Activated naive CD8-positive, alpha-beta T cell treated with anti-CD3 and anti-CD28 coated beads for 36 hours (primary cell): ENCODE measurements around the gene TIGAR. TPM values are rescaled to one million over a fixed set of nuclear protein-coding genes. Genes with fewer than 3 reads are reported as not detected.

Experiments
- DNase-seq: peaks from one replicate; pipeline ENCODE4 v3.0.0; 2021
- H3K27ac Mint-ChIP-seq: one replicate; pipeline ENCODE4 v1.8.0; 2022; ENCODE audit warnings: mild to moderate bottlenecking, moderate library complexity, mixed read lengths
- H3K27me3 Mint-ChIP-seq: one replicate; pipeline ENCODE4 v1.8.0; 2022; ENCODE audit warnings: mild to moderate bottlenecking, mixed read lengths
- H3K36me3 Mint-ChIP-seq: one replicate; pipeline ENCODE4 v1.8.0; 2021; ENCODE audit warnings: mild to moderate bottlenecking, mixed read lengths
- H3K4me1 Mint-ChIP-seq: one replicate; pipeline ENCODE4 v1.8.0; 2021; ENCODE audit warnings: mixed read lengths
- H3K4me3 Mint-ChIP-seq: one replicate; pipeline ENCODE4 v1.8.0; 2022; ENCODE audit warnings: mild to moderate bottlenecking, moderate library complexity, mixed read lengths
- H3K9me3 Mint-ChIP-seq: one replicate; pipeline ENCODE4 v1.8.0; 2022; ENCODE audit warnings: mixed read lengths
- total RNA-seq, 2 experiments: library from RNA; stranded (reverse); gene quantifications; one replicate each; pipeline ENCODE4 v1.2.3, GENCODE V29; 2021

TIGAR gene
- total RNA-seq, 2 experiments from 2014 or later, result 14.0 to 15.8 TPM

GRCh38 chr12:4311776-4312175 lies 9.2 kb upstream of the TIGAR start:
- Mint-ChIP-seq H3K36me3 (peaks cover 17% of the 10 kb centered on the region), H3K27me3 (no peaks in the 10 kb centered on the region), H3K9me3 (no peaks in the 10 kb centered on the region), H3K4me1 (peaks cover 10% of the 10 kb centered on the region), H3K27ac (no peak overlapping the region), H3K4me3 (no peak overlapping the region)
- no peak for DNase-seq

- no peak for DNase-seq
- Mint-ChIP-seq H3K36me3 (peaks cover 15% of the 10 kb centered on the region), H3K27me3 (no peaks in the 10 kb centered on the region), H3K4me3 (no peak overlapping the region), H3K4me1 (peaks cover 5% of the 10 kb centered on the region), H3K9me3 (no peaks in the 10 kb centered on the region), H3K27ac (no peak overlapping the region)
Measured at GRCh38 chr12:4312251-4312650, 8.8 kb upstream of the TIGAR start.

DNA sequence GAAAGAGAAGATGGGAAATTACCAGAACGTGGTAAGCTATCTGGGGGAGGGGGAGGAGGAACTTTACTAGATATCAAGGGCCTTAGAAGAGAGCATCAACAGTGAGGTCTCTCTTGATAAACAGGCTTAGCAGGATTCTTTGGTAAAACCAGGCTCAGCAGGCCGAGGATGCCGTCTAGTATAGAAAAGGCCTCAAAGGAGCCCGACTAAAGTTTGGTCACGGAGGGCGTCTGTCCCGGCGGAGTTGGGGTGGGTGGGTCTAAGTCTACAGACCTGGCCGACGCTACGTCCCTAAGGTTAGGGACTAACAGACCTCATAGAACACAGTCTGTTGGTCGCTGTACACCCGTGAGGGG lies 538 bp upstream of the TIGAR start:
- no peaks in the 10 kb centered on the region for H3K9me3 Mint-ChIP-seq
- DNase-seq, result no peak
- peaks cover 33% of the 10 kb centered on the region for H3K4me1 Mint-ChIP-seq
- peak overlapping the region; percentile 87 for H3K27ac Mint-ChIP-seq
- no peaks in the 10 kb centered on the region for H3K27me3 Mint-ChIP-seq
- H3K4me3 Mint-ChIP-seq, result peak overlapping the region; percentile 86
- H3K36me3 Mint-ChIP-seq, result peaks cover 9% of the 10 kb centered on the region

GRCh38 chr12:4322726-4323125 lies 1.7 kb downstream of the TIGAR start:
- H3K27me3 Mint-ChIP-seq, result no peaks in the 10 kb centered on the region
- H3K4me1 Mint-ChIP-seq, result peaks cover 39% of the 10 kb centered on the region
- no peaks in the 10 kb centered on the region for H3K9me3 Mint-ChIP-seq
- H3K27ac Mint-ChIP-seq, result no peak overlapping the region
- peak overlapping the region; percentile 86 for H3K4me3 Mint-ChIP-seq
- peaks cover 12% of the 10 kb centered on the region for H3K36me3 Mint-ChIP-seq
- no peak for DNase-seq

DNA sequence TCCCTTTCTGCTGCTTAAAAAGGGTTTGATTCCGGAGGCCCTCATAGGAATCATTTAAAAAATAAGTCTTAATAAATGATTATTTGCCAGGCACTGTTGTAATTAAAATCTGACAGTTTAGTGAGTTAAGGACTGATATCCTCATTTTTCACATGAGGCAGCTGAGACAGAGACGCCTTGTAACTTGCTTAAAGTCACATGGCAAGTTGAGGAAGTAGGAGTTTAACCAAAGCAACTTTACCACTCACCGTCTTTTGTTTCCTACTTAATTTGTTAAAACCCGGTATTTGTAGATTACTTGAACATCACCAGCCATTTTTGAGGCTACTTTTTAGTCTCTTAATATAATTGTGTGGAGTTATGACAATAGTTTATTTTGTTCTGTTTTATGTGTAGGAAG lies 2.4 kb downstream of the TIGAR start:
- no peaks in the 10 kb centered on the region for H3K9me3 Mint-ChIP-seq
- no peak for DNase-seq
- H3K27ac Mint-ChIP-seq, result no peak overlapping the region
- H3K4me3 Mint-ChIP-seq, result peak overlapping the region; percentile 29
- peaks cover 12% of the 10 kb centered on the region for H3K36me3 Mint-ChIP-seq
- peaks cover 40% of the 10 kb centered on the region for H3K4me1 Mint-ChIP-seq
- no peaks in the 10 kb centered on the region for H3K27me3 Mint-ChIP-seq

GRCh38 chr12:4324366-4324765 lies 3.4 kb downstream of the TIGAR start:
- Mint-ChIP-seq H3K4me3 (no peak overlapping the region), H3K27me3 (no peaks in the 10 kb centered on the region), H3K9me3 (no peaks in the 10 kb centered on the region), H3K36me3 (peaks cover 14% of the 10 kb centered on the region), H3K27ac (no peak overlapping the region), H3K4me1 (peaks cover 43% of the 10 kb centered on the region)
- DNase-seq, result no peak

- Mint-ChIP-seq H3K4me1 (peaks cover 34% of the 10 kb centered on the region), H3K4me3 (no peak overlapping the region), H3K27ac (no peak overlapping the region), H3K36me3 (peaks cover 14% of the 10 kb centered on the region), H3K9me3 (no peaks in the 10 kb centered on the region), H3K27me3 (no peaks in the 10 kb centered on the region)
- DNase-seq, result no peak
Measured at GRCh38 chr12:4325966-4326365, 5.0 kb downstream of the TIGAR start.

GRCh38 chr12:4327293-4327692 lies 6.3 kb downstream of the TIGAR start:
- Mint-ChIP-seq H3K36me3 (peaks cover 12% of the 10 kb centered on the region), H3K4me3 (no peak overlapping the region), H3K27me3 (no peaks in the 10 kb centered on the region), H3K4me1 (peaks cover 26% of the 10 kb centered on the region), H3K27ac (no peak overlapping the region), H3K9me3 (no peaks in the 10 kb centered on the region)
- no peak for DNase-seq

DNA sequence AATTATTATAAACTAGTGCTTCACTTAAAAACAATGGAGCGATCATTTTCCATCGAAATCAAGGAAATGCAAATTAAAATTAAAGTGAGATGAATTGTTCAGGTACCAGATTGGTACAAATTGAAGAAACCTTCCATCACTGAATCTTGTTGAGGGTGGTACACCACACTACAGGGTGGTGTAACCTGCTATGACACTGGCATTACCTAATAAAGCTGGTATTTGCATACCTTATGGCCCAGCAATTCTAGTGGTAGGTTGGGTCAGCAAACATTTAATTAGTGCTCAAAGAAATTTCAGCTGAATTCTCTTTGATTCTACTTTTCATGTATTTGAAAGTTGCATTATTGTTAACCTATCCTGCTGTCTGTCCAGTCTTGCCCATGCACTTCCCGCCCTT lies 9.2 kb downstream of the TIGAR start:
- no peaks in the 10 kb centered on the region for H3K27me3 Mint-ChIP-seq
- peaks cover 10% of the 10 kb centered on the region for H3K36me3 Mint-ChIP-seq
- H3K27ac Mint-ChIP-seq, result no peak overlapping the region
- no peaks in the 10 kb centered on the region for H3K9me3 Mint-ChIP-seq
- H3K4me1 Mint-ChIP-seq, result peaks cover 10% of the 10 kb centered on the region
- no peak for DNase-seq
- no peak overlapping the region for H3K4me3 Mint-ChIP-seq

DNA sequence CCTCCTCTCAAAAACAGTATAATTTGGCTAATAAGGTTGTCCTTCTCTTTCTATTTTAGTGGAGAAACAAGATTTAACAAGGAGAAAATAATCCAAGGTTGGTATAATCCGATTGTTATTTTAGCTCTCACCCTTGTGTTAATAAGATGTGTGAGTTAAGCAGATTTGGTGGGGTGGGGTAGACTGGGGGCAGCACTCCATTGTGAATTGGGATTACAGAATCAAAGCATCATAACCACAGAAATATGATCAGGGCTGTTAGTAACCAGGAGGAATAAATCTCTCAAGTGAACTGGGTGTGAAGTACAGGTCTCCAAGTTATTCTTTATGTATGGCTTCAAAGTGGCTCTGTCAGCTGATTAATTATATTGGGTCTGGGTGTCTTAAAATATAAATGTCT lies 10.2 kb downstream of the TIGAR start:
- peaks cover 11% of the 10 kb centered on the region for H3K36me3 Mint-ChIP-seq
- DNase-seq, result no peak
- no peaks in the 10 kb centered on the region for H3K27me3 Mint-ChIP-seq
- H3K4me3 Mint-ChIP-seq, result no peak overlapping the region
- H3K4me1 Mint-ChIP-seq, result peaks cover 8% of the 10 kb centered on the region
- H3K27ac Mint-ChIP-seq, result no peak overlapping the region
- no peaks in the 10 kb centered on the region for H3K9me3 Mint-ChIP-seq

DNA sequence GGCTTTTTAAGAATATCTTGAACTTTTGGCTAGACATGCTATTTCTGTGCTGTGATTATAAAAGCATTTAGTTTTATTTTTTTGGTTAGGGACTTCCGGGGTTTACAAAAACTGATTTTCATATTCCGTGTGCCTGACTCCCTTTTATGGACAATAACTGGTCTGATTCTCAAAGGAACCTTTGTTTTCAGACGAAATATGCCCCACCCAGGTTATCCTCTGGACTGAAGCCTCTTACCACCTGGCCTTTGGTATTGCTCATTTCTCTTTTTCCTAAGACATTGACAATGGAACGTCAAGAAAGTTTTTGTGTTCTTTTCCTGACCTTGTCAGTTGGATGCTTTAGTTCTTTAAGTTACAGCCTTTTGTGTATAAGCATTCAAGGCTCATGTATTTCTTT lies 10.8 kb downstream of the TIGAR start:
- Mint-ChIP-seq H3K4me3 (no peak overlapping the region), H3K4me1 (peaks cover 6% of the 10 kb centered on the region), H3K27me3 (no peaks in the 10 kb centered on the region), H3K36me3 (peaks cover 15% of the 10 kb centered on the region), H3K27ac (no peak overlapping the region), H3K9me3 (no peaks in the 10 kb centered on the region)
- DNase-seq, result no peak

DNA sequence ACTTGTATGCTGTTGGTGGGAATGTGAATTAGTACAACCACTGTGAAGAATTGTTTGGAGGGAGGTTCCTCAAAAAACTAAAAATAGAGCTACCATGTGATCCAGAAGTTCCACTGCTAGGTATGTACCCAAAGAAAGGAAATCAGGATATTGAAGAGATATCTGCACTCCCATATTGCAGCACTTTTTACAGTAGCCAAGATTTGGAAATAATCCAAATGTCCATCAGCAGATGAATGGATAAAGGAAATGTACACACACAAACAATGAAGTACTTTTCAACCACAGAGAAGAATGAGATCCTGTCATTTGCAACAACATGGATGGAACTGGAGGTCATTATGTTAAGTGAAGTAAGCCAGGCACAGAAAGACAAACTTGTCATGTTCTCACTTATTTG lies 25.9 kb downstream of the TIGAR start:
- H3K4me3 Mint-ChIP-seq, result no peak overlapping the region
- no peaks in the 10 kb centered on the region for H3K4me1 Mint-ChIP-seq
- no peak overlapping the region for H3K27ac Mint-ChIP-seq
- peaks cover 39% of the 10 kb centered on the region for H3K36me3 Mint-ChIP-seq
- DNase-seq, result no peak
- H3K9me3 Mint-ChIP-seq, result peaks cover 9% of the 10 kb centered on the region
- H3K27me3 Mint-ChIP-seq, result no peaks in the 10 kb centered on the region

- H3K4me3 Mint-ChIP-seq, result no peak overlapping the region
Measured at GRCh38 chr12:4353785-4354208, 32.8 kb downstream of the TIGAR start.

DNA sequence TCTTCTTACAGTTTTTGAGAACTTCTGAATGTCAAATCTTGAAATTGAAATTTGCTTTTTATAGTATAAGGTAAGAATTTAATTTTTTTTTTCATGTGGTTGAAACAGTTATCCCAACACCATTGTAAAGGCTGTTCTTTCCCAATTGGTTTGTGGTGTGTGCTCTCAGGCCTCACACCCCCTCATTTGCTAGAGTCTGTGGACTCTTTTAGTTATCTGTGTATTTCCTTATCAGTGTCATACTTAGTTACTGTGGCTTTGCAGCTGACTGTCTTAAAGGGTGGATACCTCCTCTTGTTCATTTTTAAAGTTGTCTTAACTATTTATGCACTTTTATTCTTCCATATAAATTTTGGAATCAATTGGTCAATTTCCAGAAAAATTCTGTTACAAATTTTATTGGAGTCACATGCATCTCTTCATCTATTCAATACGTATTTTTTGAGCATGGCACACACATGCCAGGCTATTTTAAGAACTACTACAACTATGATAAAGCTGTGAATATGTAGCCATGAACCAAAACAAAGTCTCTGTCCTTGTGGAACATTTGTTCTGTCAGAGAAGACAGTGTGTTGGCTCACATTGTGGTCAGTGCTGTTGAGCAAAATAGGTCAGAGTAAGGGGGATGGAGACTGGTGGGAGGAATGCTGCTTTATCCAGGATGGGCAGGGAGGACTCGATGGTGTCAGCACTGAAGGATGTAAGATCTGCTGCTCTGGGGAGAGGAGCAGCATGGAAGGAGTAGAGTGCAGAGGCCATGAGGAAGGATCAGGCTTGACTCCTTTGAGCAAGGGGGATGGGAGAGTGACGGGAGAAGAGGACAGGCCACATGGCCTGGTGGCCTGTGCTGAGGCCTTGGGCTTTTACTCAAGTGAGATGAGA lies 34.4 kb downstream of the TIGAR start:
- Mint-ChIP-seq H3K4me3 (no peak overlapping the region), H3K27me3 (no peaks in the 10 kb centered on the region), H3K9me3 (no peaks in the 10 kb centered on the region), H3K4me1 (peaks cover 8% of the 10 kb centered on the region), H3K36me3 (peaks cover 8% of the 10 kb centered on the region), H3K27ac (no peak overlapping the region)
- no peak for DNase-seq

More at GRCh38 chr12:4353785-4354208, 32.8 kb downstream of the TIGAR start:
- peak; percentile 33 for DNase-seq
- no peaks in the 10 kb centered on the region for H3K27me3 Mint-ChIP-seq
- no peak overlapping the region for H3K27ac Mint-ChIP-seq
- peaks cover 8% of the 10 kb centered on the region for H3K4me1 Mint-ChIP-seq
- peaks cover 8% of the 10 kb centered on the region for H3K36me3 Mint-ChIP-seq
- no peaks in the 10 kb centered on the region for H3K9me3 Mint-ChIP-seq

DNA sequence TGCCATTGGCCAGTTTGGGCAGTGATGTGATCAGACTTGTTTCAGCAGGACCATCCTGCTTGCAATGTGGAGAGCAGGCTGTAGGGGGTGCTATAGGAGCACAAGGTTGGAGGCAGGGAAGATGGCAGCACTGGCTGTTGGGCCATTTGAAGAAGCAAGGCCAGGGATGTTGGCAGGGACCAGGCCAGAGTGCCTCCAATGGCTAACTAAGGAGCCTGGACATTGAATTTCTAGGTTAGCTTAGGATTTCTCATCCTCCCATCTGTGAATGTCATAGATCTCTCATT lies 35.0 kb downstream of the TIGAR start:
- H3K9me3 Mint-ChIP-seq, result no peaks in the 10 kb centered on the region
- H3K27me3 Mint-ChIP-seq, result no peaks in the 10 kb centered on the region
- peak; percentile 60 for DNase-seq
- H3K4me1 Mint-ChIP-seq, result peaks cover 8% of the 10 kb centered on the region
- H3K36me3 Mint-ChIP-seq, result peaks cover 8% of the 10 kb centered on the region
- H3K4me3 Mint-ChIP-seq, result no peak overlapping the region
- no peak overlapping the region for H3K27ac Mint-ChIP-seq

DNA sequence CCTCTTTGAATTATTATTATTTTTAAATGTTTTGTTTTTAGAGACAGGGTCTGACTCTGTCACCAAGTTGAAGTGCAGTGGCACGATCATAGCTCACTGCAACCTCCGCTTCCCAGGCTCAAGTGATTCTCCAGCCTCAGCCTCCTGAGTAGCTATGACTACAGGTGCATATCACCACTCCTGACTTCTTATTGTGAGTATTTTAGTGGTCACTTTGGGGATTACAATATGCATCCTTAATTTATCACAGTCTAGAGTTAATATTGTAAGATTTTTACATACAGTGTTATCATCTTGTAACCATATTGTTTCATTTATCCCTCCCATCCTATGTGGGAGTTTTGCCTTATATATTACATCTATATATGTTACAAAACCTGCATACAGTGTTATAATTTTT lies 45.1 kb downstream of the TIGAR start:
- H3K4me1 Mint-ChIP-seq, result no peaks in the 10 kb centered on the region
- H3K27me3 Mint-ChIP-seq, result peaks cover 23% of the 10 kb centered on the region
- H3K36me3 Mint-ChIP-seq, result no peaks in the 10 kb centered on the region
- no peak for DNase-seq
- H3K27ac Mint-ChIP-seq, result no peak overlapping the region
- no peaks in the 10 kb centered on the region for H3K9me3 Mint-ChIP-seq
- H3K4me3 Mint-ChIP-seq, result no peak overlapping the region
